Stimulated activated CD8-positive, alpha-beta memory T cell treated with anti-CD3 and anti-CD28 coated beads, Interleukin-4, amount 100 ng/mL, for 4 hours (primary cell): Measurements from ENCODE around the gene ADRM1.

Experiments used
- DNase-seq, 2 donors: peaks; one replicate each; pipeline ENCODE4 v3.0.0-alpha.2; 2020; ENCODE audit warnings: low read depth in 2 of 2, low spot score in 1 of 2

ADRM1 gene

GRCh38 chr20:62302341-62303061 is at the start of gene ADRM1:
TSS of gene ADRM1 (plus strand) at chr20:62302997. CDS start at chr20:62303569, 572 bp downstream.
- DNase-seq, result peak; percentile 88 to 90

GRCh38 chr20:62253398-62253797 is 49.4 kb upstream of the ADRM1 start:
- no peak for DNase-seq

GRCh38 chr20:62254021-62254724 is 48.6 kb upstream of the ADRM1 start:
- no peak for DNase-seq

- DNase-seq, result no peak
These were observed 46.8 kb upstream of the ADRM1 start for GRCh38 chr20:62255976-62256375.

- DNase-seq, result no peak
These were observed 44.1 kb upstream of the ADRM1 start for GRCh38 chr20:62258499-62259293.

- DNase-seq, result no peak
These were observed 43.6 kb upstream of the ADRM1 start for GRCh38 chr20:62259294-62259565.

- no peak for DNase-seq
These were observed 40.7 kb upstream of the ADRM1 start for GRCh38 chr20:62262064-62262463.

GRCh38 chr20:62263396-62263795 is 39.4 kb upstream of the ADRM1 start:
- no peak for DNase-seq

- no peak for DNase-seq
These were observed 37.4 kb upstream of the ADRM1 start for GRCh38 chr20:62265365-62265764.

GRCh38 chr20:62266340-62266739 is 36.5 kb upstream of the ADRM1 start:
- DNase-seq, result no peak

- DNase-seq, result no peak
These were observed 35.9 kb upstream of the ADRM1 start for GRCh38 chr20:62266851-62267250.

GRCh38 chr20:62267543-62267942 is 35.3 kb upstream of the ADRM1 start:
- DNase-seq, result no peak

- DNase-seq, result no peak
These were observed 34.4 kb upstream of the ADRM1 start for GRCh38 chr20:62268228-62268900.

- DNase-seq, result no peak
These were observed 33.4 kb upstream of the ADRM1 start for GRCh38 chr20:62269378-62269777.

GRCh38 chr20:62269871-62270270 is 32.9 kb upstream of the ADRM1 start:
- no peak for DNase-seq

GRCh38 chr20:62272200-62272599 is 30.6 kb upstream of the ADRM1 start:
- DNase-seq, result no peak

- no peak for DNase-seq
These were observed 29.4 kb upstream of the ADRM1 start for GRCh38 chr20:62273416-62273815.

GRCh38 chr20:62274332-62274950 is 28.4 kb upstream of the ADRM1 start:
- DNase-seq, result no peak

- no peak for DNase-seq
These were observed 27.6 kb upstream of the ADRM1 start for GRCh38 chr20:62275219-62275618.

- DNase-seq, result no peak
These were observed 26.4 kb upstream of the ADRM1 start for GRCh38 chr20:62276439-62276838.

GRCh38 chr20:62277253-62277652 is 25.5 kb upstream of the ADRM1 start:
- DNase-seq, result no peak
